Liver (tissue), 9 donors: Measurements from ENCODE around the gene APIP. TPM values are rescaled to one million over a fixed set of nuclear protein-coding genes. Genes with fewer than 3 reads are reported as not detected.

Experiments used
- DNase-seq: peaks from one replicate; pipeline ENCODE4 v3.0.0-alpha.2; 2017; ENCODE audit warnings: low spot score
- H3K27ac ChIP-seq, 2 donors: one replicate each; pipeline ENCODE4 v1.7.0; 2013; ENCODE audit warnings: inconsistent platforms in 2 of 2, low read length in 2 of 2, control low read depth in 1 of 2, low read depth in 1 of 2, mild to moderate bottlenecking in 1 of 2
- H3K27me3 ChIP-seq, 4 donors: one replicate each; pipeline versions ENCODE4 v1.6.1 to v1.7.0; 2013; ENCODE audit warnings: low read length in 3 of 4, inconsistent platforms in 1 of 4, mild to moderate bottlenecking in 1 of 4, moderate library complexity in 1 of 4; ENCODE audit not compliant: control insufficient read depth in 4 of 4, insufficient read depth in 4 of 4
- H3K36me3 ChIP-seq, 4 donors: one replicate each; pipeline versions ENCODE4 v1.6.1 to v1.7.0; 2013; ENCODE audit warnings: low read length in 3 of 4, mild to moderate bottlenecking in 3 of 4, low read depth in 1 of 4, moderate library complexity in 1 of 4; ENCODE audit not compliant: control insufficient read depth in 4 of 4, insufficient read depth in 3 of 4
- H3K4me1 ChIP-seq, 4 donors: one replicate each; pipeline versions ENCODE4 v1.6.1 to v1.7.0; 2013; ENCODE audit warnings: low read length in 3 of 4, mild to moderate bottlenecking in 3 of 4, moderate library complexity in 1 of 4; ENCODE audit not compliant: control insufficient read depth in 4 of 4, insufficient read depth in 4 of 4
- H3K4me3 ChIP-seq, 3 donors: one replicate each; pipeline versions ENCODE4 v1.6.1 to v1.7.0; 2013; ENCODE audit warnings: low read length in 3 of 3, control low read depth in 1 of 3, low read depth in 1 of 3, mild to moderate bottlenecking in 1 of 3
- H3K9ac ChIP-seq, 2 donors: one replicate each; pipeline ENCODE4 v1.7.0; 2013; ENCODE audit warnings: low read length in 2 of 2, mild to moderate bottlenecking in 2 of 2, moderate library complexity in 2 of 2, control low read depth in 1 of 2, low read depth in 1 of 2
- H3K9me3 ChIP-seq, 4 donors: one replicate each; pipeline versions ENCODE4 v1.6.1 to v1.7.0; 2013; ENCODE audit warnings: low read length in 3 of 4; ENCODE audit not compliant: control insufficient read depth in 4 of 4
- EGR1 ChIP-seq, 2 donors: IDR thresholded peaks; 2 replicates each; pipeline ENCODE4 v1.6.1; 2016 to 2018; ENCODE audit warnings: antibody characterized with exemption in 2 of 2, low read depth in 2 of 2
- FOXA1 ChIP-seq: IDR thresholded peaks from 2 replicates; pipeline ENCODE4 v1.6.1; 2016; ENCODE audit warnings: antibody characterized with exemption
- FOXA2 ChIP-seq: IDR thresholded peaks from 2 replicates; pipeline ENCODE4 v1.6.1; 2016; ENCODE audit warnings: antibody characterized with exemption
- GABPA ChIP-seq, 2 donors: IDR thresholded peaks in 1 of 2; conservative IDR thresholded peaks in 1 of 2; 2 replicates each; pipeline ENCODE4 v1.6.1; 2016; ENCODE audit warnings: antibody characterized with exemption in 2 of 2, mild to moderate bottlenecking in 1 of 2, moderate library complexity in 1 of 2
- HNF4A ChIP-seq, 2 donors: conservative IDR thresholded peaks; 2 replicates each; pipeline ENCODE4 v1.6.1; 2016; ENCODE audit warnings: antibody characterized with exemption in 2 of 2, mild to moderate bottlenecking in 2 of 2
- HNF4G ChIP-seq: IDR thresholded peaks from 2 replicates; pipeline ENCODE4 v1.6.1; 2016; ENCODE audit warnings: antibody characterized with exemption
- JUND ChIP-seq, 2 donors: IDR thresholded peaks; 2 replicates each; pipeline ENCODE4 v1.6.1; 2016; ENCODE audit warnings: antibody characterized with exemption in 2 of 2
- NR2F2 ChIP-seq: IDR thresholded peaks from 2 replicates; pipeline ENCODE4 v1.6.1; 2016; ENCODE audit warnings: antibody characterized with exemption
- RAD21 ChIP-seq, 2 donors: IDR thresholded peaks; 2 replicates each; pipeline ENCODE4 v1.6.1; 2016; ENCODE audit warnings: antibody characterized with exemption in 2 of 2, mild to moderate bottlenecking in 2 of 2
- SP1 ChIP-seq: IDR thresholded peaks from 2 replicates; pipeline ENCODE4 v1.6.1; 2018; ENCODE audit warnings: antibody characterized with exemption, mild to moderate bottlenecking
- TAF1 ChIP-seq: conservative IDR thresholded peaks from 2 replicates; pipeline ENCODE4 v1.6.1; 2016; ENCODE audit warnings: antibody characterized with exemption, mild to moderate bottlenecking
- YY1 ChIP-seq: IDR thresholded peaks from 2 replicates; pipeline ENCODE4 v1.6.1; 2016; ENCODE audit warnings: antibody characterized with exemption, mild to moderate bottlenecking
- WGBS: extraction: QIAGEN DNeasy Blood & Tissue Kit; methylation state at CpG from one replicate; pipeline ENCODE4 v1.1.7; 2013; 5-methylcytosine and 5-hydroxymethylcytosine counted together
- polyA plus RNA-seq, 2 donors: library from polyadenylated mRNA; stranded (reverse) in 1 of 2; unstranded in 1 of 2; fragments of 200-250 nt in 1 of 2; fragments of >200 nt in 1 of 2; fragmentation: Nextera tagmentation in 1 of 2; extraction: Ambion mirVana in 1 of 2; gene quantifications; one replicate each; pipeline versions ENCODE4 v1.2.1 to v1.2.3, GENCODE V29; 2013 to 2015
- total RNA-seq, 2 donors: library from RNA; depleted of rRNA; stranded (reverse); fragments of >200 nt; gene quantifications; one replicate each; pipeline ENCODE4 v1.2.3, GENCODE V29; 2014
- TF ChIP-seq, protein P1 (sequence below): fragments of 150-350 bp; IDR thresholded peaks from 2 replicates; pipeline ENCODE4 v1.5.1; 2017; ENCODE audit warnings: improper control_type of control experiment, low read depth, low read length; ENCODE audit not compliant: missing input control
- TF ChIP-seq, protein P2 (sequence below): IDR thresholded peaks from 2 replicates; pipeline ENCODE4 v1.6.1; 2016; ENCODE audit warnings: antibody characterized with exemption, mild to moderate bottlenecking
- TF ChIP-seq, protein P3 (sequence below): IDR thresholded peaks from 2 replicates; pipeline ENCODE4 v1.6.1; 2016; ENCODE audit warnings: antibody characterized with exemption
- TF ChIP-seq, protein P4 (sequence below): IDR thresholded peaks from 2 replicates; pipeline ENCODE4 v1.6.1; 2016; ENCODE audit warnings: antibody characterized with exemption
- TF ChIP-seq, protein P5 (sequence below): IDR thresholded peaks from 2 replicates; pipeline ENCODE4 v1.6.1; 2016; ENCODE audit warnings: antibody characterized with exemption
- donor health status: healthy.
- donor health status: healthy.
- donor health status: healthy.
- donor health status: healthy.
- donor health status: healthy.

Gene APIP
- total and polyA plus RNA-seq, 4 donors, result 13.4 to 26.3 (median 16.5) TPM

DNA sequence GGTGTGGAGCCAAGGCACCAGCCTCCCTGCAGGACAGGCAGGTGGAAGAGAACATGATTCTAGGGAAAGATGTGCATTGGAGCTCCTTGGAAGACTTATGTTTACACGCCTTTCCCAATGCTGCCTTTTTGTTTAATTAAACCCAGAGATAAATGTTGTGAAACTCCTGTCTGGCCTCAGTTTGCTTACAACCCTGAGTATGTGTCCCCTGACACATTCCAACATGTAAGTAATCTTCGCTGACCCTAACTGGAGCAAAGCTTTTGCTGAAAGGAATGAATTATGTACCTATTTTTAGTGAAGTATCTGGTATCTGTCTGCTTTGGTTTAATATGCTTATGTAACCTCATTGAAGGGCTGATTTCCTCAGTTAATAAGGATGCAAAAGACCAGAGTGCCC lies 56.7 kb downstream of the APIP start (continued):
- TF ChIP-seq, protein P1, sequence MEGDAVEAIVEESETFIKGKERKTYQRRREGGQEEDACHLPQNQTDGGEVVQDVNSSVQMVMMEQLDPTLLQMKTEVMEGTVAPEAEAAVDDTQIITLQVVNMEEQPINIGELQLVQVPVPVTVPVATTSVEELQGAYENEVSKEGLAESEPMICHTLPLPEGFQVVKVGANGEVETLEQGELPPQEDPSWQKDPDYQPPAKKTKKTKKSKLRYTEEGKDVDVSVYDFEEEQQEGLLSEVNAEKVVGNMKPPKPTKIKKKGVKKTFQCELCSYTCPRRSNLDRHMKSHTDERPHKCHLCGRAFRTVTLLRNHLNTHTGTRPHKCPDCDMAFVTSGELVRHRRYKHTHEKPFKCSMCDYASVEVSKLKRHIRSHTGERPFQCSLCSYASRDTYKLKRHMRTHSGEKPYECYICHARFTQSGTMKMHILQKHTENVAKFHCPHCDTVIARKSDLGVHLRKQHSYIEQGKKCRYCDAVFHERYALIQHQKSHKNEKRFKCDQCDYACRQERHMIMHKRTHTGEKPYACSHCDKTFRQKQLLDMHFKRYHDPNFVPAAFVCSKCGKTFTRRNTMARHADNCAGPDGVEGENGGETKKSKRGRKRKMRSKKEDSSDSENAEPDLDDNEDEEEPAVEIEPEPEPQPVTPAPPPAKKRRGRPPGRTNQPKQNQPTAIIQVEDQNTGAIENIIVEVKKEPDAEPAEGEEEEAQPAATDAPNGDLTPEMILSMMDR, result no peak
- TF ChIP-seq HNF4A (conservative IDR thresholded peaks at IDR 0.05), result peak; percentile 10 to 49
- TF ChIP-seq, protein P2, sequence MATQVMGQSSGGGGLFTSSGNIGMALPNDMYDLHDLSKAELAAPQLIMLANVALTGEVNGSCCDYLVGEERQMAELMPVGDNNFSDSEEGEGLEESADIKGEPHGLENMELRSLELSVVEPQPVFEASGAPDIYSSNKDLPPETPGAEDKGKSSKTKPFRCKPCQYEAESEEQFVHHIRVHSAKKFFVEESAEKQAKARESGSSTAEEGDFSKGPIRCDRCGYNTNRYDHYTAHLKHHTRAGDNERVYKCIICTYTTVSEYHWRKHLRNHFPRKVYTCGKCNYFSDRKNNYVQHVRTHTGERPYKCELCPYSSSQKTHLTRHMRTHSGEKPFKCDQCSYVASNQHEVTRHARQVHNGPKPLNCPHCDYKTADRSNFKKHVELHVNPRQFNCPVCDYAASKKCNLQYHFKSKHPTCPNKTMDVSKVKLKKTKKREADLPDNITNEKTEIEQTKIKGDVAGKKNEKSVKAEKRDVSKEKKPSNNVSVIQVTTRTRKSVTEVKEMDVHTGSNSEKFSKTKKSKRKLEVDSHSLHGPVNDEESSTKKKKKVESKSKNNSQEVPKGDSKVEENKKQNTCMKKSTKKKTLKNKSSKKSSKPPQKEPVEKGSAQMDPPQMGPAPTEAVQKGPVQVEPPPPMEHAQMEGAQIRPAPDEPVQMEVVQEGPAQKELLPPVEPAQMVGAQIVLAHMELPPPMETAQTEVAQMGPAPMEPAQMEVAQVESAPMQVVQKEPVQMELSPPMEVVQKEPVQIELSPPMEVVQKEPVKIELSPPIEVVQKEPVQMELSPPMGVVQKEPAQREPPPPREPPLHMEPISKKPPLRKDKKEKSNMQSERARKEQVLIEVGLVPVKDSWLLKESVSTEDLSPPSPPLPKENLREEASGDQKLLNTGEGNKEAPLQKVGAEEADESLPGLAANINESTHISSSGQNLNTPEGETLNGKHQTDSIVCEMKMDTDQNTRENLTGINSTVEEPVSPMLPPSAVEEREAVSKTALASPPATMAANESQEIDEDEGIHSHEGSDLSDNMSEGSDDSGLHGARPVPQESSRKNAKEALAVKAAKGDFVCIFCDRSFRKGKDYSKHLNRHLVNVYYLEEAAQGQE, result no peak
- no peak for TF ChIP-seq SP1

DNA sequence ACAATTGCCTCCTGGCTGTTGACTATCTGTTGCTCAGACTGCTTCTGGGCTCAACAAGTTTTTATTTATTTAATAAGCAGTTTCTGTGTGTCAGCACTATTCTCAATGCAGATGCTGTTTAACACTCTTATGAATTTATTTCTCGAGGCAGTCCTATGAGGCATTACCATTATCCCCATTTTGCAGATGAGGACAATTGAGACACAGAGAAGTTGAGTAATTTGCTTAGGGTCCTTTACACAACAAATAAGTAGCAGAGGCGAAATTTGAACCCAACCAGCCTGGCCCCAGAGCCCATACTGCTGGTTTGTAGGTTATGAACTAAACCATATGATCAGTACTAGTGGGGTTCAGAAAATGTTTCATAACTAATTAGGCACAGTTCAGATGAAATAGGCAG lies 58.7 kb downstream of the APIP start:
- no peak for TF ChIP-seq JUND (IDR thresholded peaks at IDR 0.05)
- WGBS, result 70% methylated on average over 2 of the region's 2 CpGs
- Histone ChIP-seq H3K9ac (no peak overlapping the region), H3K27ac (no peak overlapping the region), H3K27me3 (no peaks in the 10 kb centered on the region), H3K4me1 (peaks cover 0 to 14% (median 8%) of the 10 kb centered on the region in 4 donors), H3K36me3 (no peaks in the 10 kb centered on the region), H3K4me3 (no peak overlapping the region), H3K9me3 (no peaks in the 10 kb centered on the region)
- DNase-seq, result no peak

DNA sequence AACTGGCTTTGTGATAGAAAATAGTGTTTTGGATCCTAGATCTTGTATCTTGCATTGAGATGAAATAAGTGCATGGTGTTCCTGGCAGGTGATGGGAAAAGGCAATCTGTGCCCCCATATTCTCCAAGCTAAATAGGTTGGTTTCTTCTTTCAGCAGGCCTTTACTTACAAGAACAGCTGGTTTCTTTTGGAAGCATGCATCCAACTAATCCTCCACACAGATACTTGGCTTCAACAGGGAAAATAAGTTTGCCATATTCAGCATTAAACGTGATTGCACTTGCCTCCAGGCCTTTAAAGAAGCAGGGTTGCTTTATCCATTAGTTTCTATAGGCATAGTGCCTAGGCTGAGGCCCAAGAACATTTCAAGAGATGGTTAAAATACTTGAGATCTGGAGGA lies 59.9 kb downstream of the APIP start:
- Histone ChIP-seq H3K27ac (no peak overlapping the region), H3K9ac (no peak overlapping the region), H3K27me3 (no peaks in the 10 kb centered on the region), H3K9me3 (no peaks in the 10 kb centered on the region), H3K4me3 (no peak overlapping the region), H3K4me1 (peaks cover 0 to 14% (median 8%) of the 10 kb centered on the region in 4 donors), H3K36me3 (no peaks in the 10 kb centered on the region)
- WGBS, result 72% methylated on average over 1 of the region's 1 CpG
- TF ChIP-seq GABPA (IDR thresholded peaks at IDR 0.05 in 1 of 2, conservative IDR thresholded peaks at IDR 0.05 in 1 of 2) (no peak), HNF4A (conservative IDR thresholded peaks at IDR 0.05) (no peak), FOXA1 (no peak), SP1 (no peak), EGR1 (IDR thresholded peaks at IDR 0.05; ENCODE audit: low read depth in 2 of 2) (no peak), HNF4G (no peak), FOXA2 (no peak), JUND (IDR thresholded peaks at IDR 0.05) (no peak), RAD21 (IDR thresholded peaks at IDR 0.05) (no peak), YY1 (no peak), NR2F2 (no peak), TAF1 (no peak)
- TF ChIP-seq, protein P3, sequence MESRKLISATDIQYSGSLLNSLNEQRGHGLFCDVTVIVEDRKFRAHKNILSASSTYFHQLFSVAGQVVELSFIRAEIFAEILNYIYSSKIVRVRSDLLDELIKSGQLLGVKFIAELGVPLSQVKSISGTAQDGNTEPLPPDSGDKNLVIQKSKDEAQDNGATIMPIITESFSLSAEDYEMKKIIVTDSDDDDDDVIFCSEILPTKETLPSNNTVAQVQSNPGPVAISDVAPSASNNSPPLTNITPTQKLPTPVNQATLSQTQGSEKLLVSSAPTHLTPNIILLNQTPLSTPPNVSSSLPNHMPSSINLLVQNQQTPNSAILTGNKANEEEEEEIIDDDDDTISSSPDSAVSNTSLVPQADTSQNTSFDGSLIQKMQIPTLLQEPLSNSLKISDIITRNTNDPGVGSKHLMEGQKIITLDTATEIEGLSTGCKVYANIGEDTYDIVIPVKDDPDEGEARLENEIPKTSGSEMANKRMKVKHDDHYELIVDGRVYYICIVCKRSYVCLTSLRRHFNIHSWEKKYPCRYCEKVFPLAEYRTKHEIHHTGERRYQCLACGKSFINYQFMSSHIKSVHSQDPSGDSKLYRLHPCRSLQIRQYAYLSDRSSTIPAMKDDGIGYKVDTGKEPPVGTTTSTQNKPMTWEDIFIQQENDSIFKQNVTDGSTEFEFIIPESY, result no peak
- TF ChIP-seq, protein P2, result no peak
- TF ChIP-seq, protein P4, sequence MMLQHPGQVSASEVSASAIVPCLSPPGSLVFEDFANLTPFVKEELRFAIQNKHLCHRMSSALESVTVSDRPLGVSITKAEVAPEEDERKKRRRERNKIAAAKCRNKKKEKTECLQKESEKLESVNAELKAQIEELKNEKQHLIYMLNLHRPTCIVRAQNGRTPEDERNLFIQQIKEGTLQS, result no peak
- TF ChIP-seq, protein P5, sequence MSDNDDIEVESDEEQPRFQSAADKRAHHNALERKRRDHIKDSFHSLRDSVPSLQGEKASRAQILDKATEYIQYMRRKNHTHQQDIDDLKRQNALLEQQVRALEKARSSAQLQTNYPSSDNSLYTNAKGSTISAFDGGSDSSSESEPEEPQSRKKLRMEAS, result no peak
- TF ChIP-seq, protein P1, result no peak
- no peak for DNase-seq
